H1 (cell line): Measurements from ENCODE around the gene ATR. TPM values are rescaled to one million over a fixed set of nuclear protein-coding genes. Genes with fewer than 3 reads are reported as not detected.

Experiments
- ASH2L ChIP-seq: fragments of 200-600, 300-600 bp; sonication (generic); IDR thresholded peaks from one replicate; pipeline ENCODE4 v1.7.1; 2017; ENCODE audit warnings: low read length
- CEBPB ChIP-seq: IDR thresholded peaks from 2 replicates; pipeline ENCODE4 v1.6.1; 2012; ENCODE audit warnings: low read depth, low read length
- CHD7 ChIP-seq: fragments of 300-600 bp; sonication (generic); IDR thresholded peaks from 2 replicates; pipeline ENCODE4 v1.7.1; 2012; ENCODE audit warnings: low read length, moderate library complexity, mild to moderate bottlenecking, inconsistent platforms; ENCODE audit not compliant: insufficient replicate concordance
- EZH2 ChIP-seq: fragments of 200-600 bp; sonication (generic); IDR thresholded peaks from 2 replicates; pipeline ENCODE4 v1.7.1; 2012; ENCODE audit warnings: low read depth, mild to moderate bottlenecking, moderate library complexity, low read length, inconsistent platforms; ENCODE audit not compliant: severe bottlenecking
- GABPA ChIP-seq: IDR thresholded peaks from 2 replicates; pipeline ENCODE4 v1.6.1; 2011; ENCODE audit warnings: mild to moderate bottlenecking, low read length, moderate library complexity, borderline replicate concordance; ENCODE audit not compliant: insufficient read depth
- NANOG ChIP-seq: IDR thresholded peaks from 2 replicates; pipeline ENCODE4 v1.6.1; 2011; ENCODE audit warnings: low read length, low read depth, mild to moderate bottlenecking, inconsistent platforms; ENCODE audit not compliant: insufficient read depth, poor library complexity, severe bottlenecking
- SUZ12 ChIP-seq: fragments of 200-600 bp; sonication (generic); IDR thresholded peaks from 2 replicates; pipeline ENCODE4 v1.6.1; 2012; ENCODE audit warnings: mild to moderate bottlenecking, inconsistent platforms, low read length, moderate library complexity, mixed read lengths
- TAF1 ChIP-seq: IDR thresholded peaks from 2 replicates; pipeline ENCODE4 v1.6.1; 2011; ENCODE audit warnings: mild to moderate bottlenecking, low read depth, low read length
- polyA plus RNA-seq, 7 experiments: library from polyadenylated mRNA; depleted of rRNA in 3 of 7; stranded (reverse) in 5 of 7; unstranded in 2 of 7; fragments of >200 nt in 5 of 7; fragments of 200-250 nt in 2 of 7; gene quantifications; 1 replicate in 5 of 7; 2 replicates in 1 of 7; 4 replicates in 1 of 7; pipeline versions ENCODE4 v1.2.1 to v1.2.3, GENCODE V29; 2011 to 2013; ENCODE audit warnings: missing spikeins in 2 of 7, mixed read lengths in 2 of 7
- total RNA-seq: library from RNA; stranded (reverse); fragmentation: NEBNext Ultra II Directional; extraction: Animal tissue kit (Norgen Biotek cat#: 25700); gene quantifications from 2 replicates; pipeline ENCODE4 v1.2.1, GENCODE V29; 2021

The ATR gene
- total and polyA plus RNA-seq, 2 of the 8 experiments (the other 6 are each of a cell fraction or from before 2014, with no cell fraction given) = 8.4 to 23.2 TPM

GRCh38 chr3:142611206-142611605, 32.7 kb upstream of the ATR start (continued):
- TF ChIP-seq CHD7 (no peak), ASH2L (no peak), SUZ12 (no peak), GABPA (no peak), NANOG (no peak), TAF1 (no peak), CEBPB (no peak), EZH2 (no peak)
